H9 (cell line): ENCODE data around the gene FCMR. TPM values are rescaled to one million over a fixed set of nuclear protein-coding genes. Genes with fewer than 3 reads are reported as not detected.

ENCODE experiments used
- DNase-seq: peaks from one replicate; pipeline ENCODE4 v3.0.0-alpha.2; 2017
- H2AFZ ChIP-seq: one replicate; pipeline ENCODE4 v1.6.1; 2013; ENCODE audit warnings: mild to moderate bottlenecking, low read length, control low read depth, moderate library complexity
- H2AK5ac ChIP-seq: 2 replicates; pipeline ENCODE4 v1.6.1; 2013; ENCODE audit warnings: low read length, control low read depth, mixed read lengths; ENCODE audit not compliant: insufficient read length
- H2BK120ac ChIP-seq: one replicate; pipeline ENCODE4 v1.6.1; 2013; ENCODE audit warnings: low read depth, mild to moderate bottlenecking, low read length, control low read depth, inconsistent platforms; ENCODE audit not compliant: poor library complexity, severe bottlenecking
- H2BK12ac ChIP-seq: 2 replicates; pipeline ENCODE4 v1.6.1; 2013; ENCODE audit warnings: low read length, control low read depth, mixed read lengths, low read depth; ENCODE audit not compliant: insufficient read length
- H2BK15ac ChIP-seq: 2 replicates; pipeline ENCODE4 v1.6.1; 2013; ENCODE audit warnings: low read depth, low read length, control low read depth
- H2BK20ac ChIP-seq: one replicate; pipeline ENCODE4 v1.6.1; 2013; ENCODE audit warnings: low read depth, mild to moderate bottlenecking, low read length, control low read depth, inconsistent platforms; ENCODE audit not compliant: poor library complexity, severe bottlenecking
- H2BK5ac ChIP-seq: 2 replicates; pipeline ENCODE4 v1.6.1; 2013; ENCODE audit warnings: low read length, control low read depth, mixed read lengths; ENCODE audit not compliant: insufficient read length
- H3K14ac ChIP-seq: 2 replicates; pipeline ENCODE4 v1.6.1; 2013; ENCODE audit warnings: low read length, control low read depth; ENCODE audit not compliant: insufficient read depth
- H3K18ac ChIP-seq: 2 replicates; pipeline ENCODE4 v1.6.1; 2013; ENCODE audit warnings: low read depth, mild to moderate bottlenecking, mixed read lengths, low read length, control low read depth; ENCODE audit not compliant: insufficient read length
- H3K23ac ChIP-seq: 2 replicates; pipeline ENCODE4 v1.6.1; 2013; ENCODE audit warnings: low read length, control low read depth, mixed read lengths, low read depth; ENCODE audit not compliant: insufficient read length
- H3K23me2 ChIP-seq: 2 replicates; pipeline ENCODE4 v1.6.1; 2013; ENCODE audit warnings: low read depth, mild to moderate bottlenecking, mixed read lengths, low read length, control low read depth; ENCODE audit not compliant: insufficient read length, poor library complexity, severe bottlenecking
- H3K27ac ChIP-seq: 2 replicates; pipeline ENCODE4 v1.5.1; 2013; ENCODE audit warnings: low read length, control low read depth, mixed read lengths, low read depth; ENCODE audit not compliant: insufficient read length
- H3K27me3 ChIP-seq: 2 replicates; pipeline ENCODE4 v1.6.1; 2013; ENCODE audit warnings: low read length, control low read depth, inconsistent platforms; ENCODE audit not compliant: insufficient read depth
- H3K4ac ChIP-seq: 2 replicates; pipeline ENCODE4 v1.6.1; 2013; ENCODE audit warnings: low read depth, mild to moderate bottlenecking, control low read depth, inconsistent platforms, low read length, moderate library complexity
- H3K4me1 ChIP-seq: 2 replicates; pipeline ENCODE4 v1.6.1; 2013; ENCODE audit warnings: low read length, control low read depth, inconsistent platforms; ENCODE audit not compliant: insufficient read depth
- H3K4me2 ChIP-seq: 2 replicates; pipeline ENCODE4 v1.6.1; 2013; ENCODE audit warnings: low read length, control low read depth, mixed read lengths; ENCODE audit not compliant: insufficient read length, insufficient read depth
- H3K56ac ChIP-seq: 2 replicates; pipeline ENCODE4 v1.6.1; 2013; ENCODE audit warnings: low read depth, mild to moderate bottlenecking, mixed read lengths, low read length, control low read depth; ENCODE audit not compliant: insufficient read length
- H3K79me1 ChIP-seq: 2 replicates; pipeline ENCODE4 v1.6.1; 2013; ENCODE audit warnings: low read depth, mild to moderate bottlenecking, moderate library complexity, low read length, control low read depth, inconsistent platforms; ENCODE audit not compliant: insufficient read depth, poor library complexity, severe bottlenecking
- H3K79me2 ChIP-seq: 2 replicates; pipeline ENCODE4 v1.6.1; 2013; ENCODE audit warnings: low read length, control low read depth, inconsistent platforms; ENCODE audit not compliant: insufficient read depth
- H3K9ac ChIP-seq: 2 replicates; pipeline ENCODE4 v1.6.1; 2013; ENCODE audit warnings: low read length, control low read depth, mixed read lengths; ENCODE audit not compliant: insufficient read length; ENCODE audit errors: extremely low read depth
- H3K9me3 ChIP-seq: one replicate; pipeline ENCODE4 v1.6.1; 2013; ENCODE audit warnings: low read depth, low read length, inconsistent platforms; ENCODE audit not compliant: control insufficient read depth
- H3T11ph ChIP-seq: one replicate; pipeline ENCODE4 v1.6.1; 2013; ENCODE audit warnings: mild to moderate bottlenecking, low read length, control low read depth, inconsistent platforms
- H4K20me1 ChIP-seq: one replicate; pipeline ENCODE4 v1.6.1; 2013; ENCODE audit not compliant: control insufficient read depth, insufficient read length, insufficient read depth
- H4K5ac ChIP-seq: 2 replicates; pipeline ENCODE4 v1.6.1; 2013; ENCODE audit warnings: low read depth, mild to moderate bottlenecking, mixed read lengths, low read length, control low read depth; ENCODE audit not compliant: insufficient read length
- H4K8ac ChIP-seq: replicated peaks from 2 replicates; pipeline ENCODE4 v1.6.1; 2013; ENCODE audit warnings: low read length, control low read depth, mixed read lengths, low read depth; ENCODE audit not compliant: insufficient read length
- H4K91ac ChIP-seq: 2 replicates; pipeline ENCODE4 v1.6.1; 2013; ENCODE audit warnings: low read depth, mild to moderate bottlenecking, moderate library complexity, mixed read lengths, low read length, control low read depth; ENCODE audit not compliant: insufficient read length
- H3K27ac Mint-ChIP-seq, 3 experiments: 2 replicates in 2 of 3; 3 replicates in 1 of 3; pipeline ENCODE4 v1.8.0; 2020 to 2021; ENCODE audit warnings: mixed read lengths in 3 of 3, mild to moderate bottlenecking in 1 of 3, moderate library complexity in 1 of 3
- H3K27me3 Mint-ChIP-seq: 2 replicates; pipeline ENCODE4 v1.8.0; 2021; ENCODE audit warnings: low read depth, mild to moderate bottlenecking, moderate library complexity, mixed read lengths
- H3K36me3 Mint-ChIP-seq, 3 experiments: 2 replicates in 2 of 3; 3 replicates in 1 of 3; pipeline ENCODE4 v1.8.0; 2020 to 2021; ENCODE audit warnings: low read depth in 3 of 3, mixed read lengths in 3 of 3; ENCODE audit not compliant: insufficient read depth in 1 of 3
- H3K4me1 Mint-ChIP-seq, 2 experiments: 2 replicates each; pipeline ENCODE4 v1.8.0; 2020; ENCODE audit warnings: mixed read lengths in 2 of 2
- H3K4me3 Mint-ChIP-seq, 2 experiments: 2 replicates in 1 of 2; 3 replicates in 1 of 2; pipeline ENCODE4 v1.8.0; 2020 to 2021; ENCODE audit warnings: mild to moderate bottlenecking in 2 of 2, mixed read lengths in 2 of 2, moderate library complexity in 1 of 2
- H3K9me3 Mint-ChIP-seq, 2 experiments: 2 replicates in 1 of 2; 3 replicates in 1 of 2; pipeline ENCODE4 v1.8.0; 2020; ENCODE audit warnings: mild to moderate bottlenecking in 2 of 2, mixed read lengths in 2 of 2, moderate library complexity in 1 of 2
- CTCF ChIP-seq: fragments of 200-600 bp; sonication (generic); conservative IDR thresholded peaks from 3 replicates; pipeline ENCODE4 v1.8.0; 2021; ENCODE audit warnings: antibody characterized with exemption, mild to moderate bottlenecking
- WGBS: extraction: QIAGEN DNeasy Blood & Tissue Kit; methylation state at CpG from one replicate; pipeline ENCODE4 v1.1.7; 2013; ENCODE audit warnings: missing lambda C conversion rate, low lambda C conversion rate, mixed read lengths; ENCODE audit not compliant: insufficient read length; ENCODE audit errors: extremely low coverage; 5-methylcytosine and 5-hydroxymethylcytosine counted together
- total RNA-seq: library from RNA; stranded (reverse); gene quantifications from 2 replicates; pipeline ENCODE4 v1.2.1, GENCODE V29; 2021

Gene FCMR
- total RNA-seq, 1 experiment from 2014 or later: not detected

- Histone ChIP-seq H3K79me1 (no peaks in the 10 kb centered on the region), H2BK20ac (no peak overlapping the region), H2BK12ac (no peak overlapping the region), H3K23me2 (peaks cover 4% of the 10 kb centered on the region), H4K8ac (no peak overlapping the region), H3K4ac (no peak overlapping the region), H3K23ac (no peak overlapping the region), H3K4me1 (0 out of 2 replicates have a peak, but pooled peaks cover under 1% of the 10 kb centered on the region), H3T11ph (no peak overlapping the region), H3K56ac (no peak overlapping the region), H2AFZ (no peak overlapping the region), H4K20me1 (no peaks in the 10 kb centered on the region), H3K9ac (no peak overlapping the region), H3K14ac (no peak overlapping the region), H2AK5ac (no peak overlapping the region), H2BK120ac (no peak overlapping the region), H3K4me2 (no peak overlapping the region), H2BK15ac (no peak overlapping the region), H2BK5ac (no peak overlapping the region), H3K79me2 (no peaks in the 10 kb centered on the region), H3K27me3 (peaks cover 1% of the 10 kb centered on the region; the same call in 1 of the 2 replicates), H4K5ac (no peak overlapping the region), H3K27ac (no peak overlapping the region), H3K9me3 (no peaks in the 10 kb centered on the region), H4K91ac (no peak overlapping the region), H3K18ac (no peak overlapping the region)
- WGBS: no CpG with 5 or more reads among the region's 12 CpGs
- no peaks in the 10 kb centered on the region; a peak in 1 of 5 replicates for H3K9me3 Mint-ChIP-seq
- H3K36me3 Mint-ChIP-seq: no peaks in the 10 kb centered on the region
- DNase-seq: no peak
- H3K27ac Mint-ChIP-seq: no peak overlapping the region
- H3K4me1 Mint-ChIP-seq: peaks cover 2 to 5% of the 10 kb centered on the region in 2 experiments
- TF ChIP-seq CTCF: no peak
- peaks cover 55% of the 10 kb centered on the region for H3K27me3 Mint-ChIP-seq
- H3K4me3 Mint-ChIP-seq: no peak overlapping the region
Observed at GRCh38 chr1:206913766-206914537, 7.8 kb downstream of the FCMR start.
